Trophoblast cell (in vitro differentiated cells and primary cell): Measurements from ENCODE around the gene TMEM235.
A peak's percentile ranks its signal among the peaks of the same experiment; 100 is the strongest.

Source experiments
- DNase-seq, 2 donors: peaks; one replicate each; pipeline ENCODE4 v3.0.0-alpha.2; 2016
- H2AFZ ChIP-seq: 2 replicates; pipeline ENCODE4 v1.6.1; 2013; ENCODE audit warnings: low read length, moderate library complexity, mild to moderate bottlenecking; ENCODE audit not compliant: insufficient read depth, poor library complexity
- H2AK5ac ChIP-seq: 2 replicates; pipeline ENCODE4 v1.6.1; 2013; ENCODE audit warnings: mild to moderate bottlenecking, low read length
- H2BK120ac ChIP-seq: 2 replicates; pipeline ENCODE4 v1.6.1; 2013; ENCODE audit warnings: low read length, mild to moderate bottlenecking, moderate library complexity; ENCODE audit not compliant: insufficient read depth, poor library complexity
- H2BK12ac ChIP-seq: 2 replicates; pipeline ENCODE4 v1.6.1; 2013; ENCODE audit warnings: mild to moderate bottlenecking, low read length, moderate library complexity
- H2BK5ac ChIP-seq: 2 replicates; pipeline ENCODE4 v1.6.1; 2013; ENCODE audit warnings: low read length, low read depth, moderate library complexity, mild to moderate bottlenecking; ENCODE audit not compliant: poor library complexity
- H3K14ac ChIP-seq: 2 replicates; pipeline ENCODE4 v1.6.1; 2013; ENCODE audit warnings: mild to moderate bottlenecking, low read length
- H3K18ac ChIP-seq: 2 replicates; pipeline ENCODE4 v1.6.1; 2013; ENCODE audit warnings: mild to moderate bottlenecking, low read length
- H3K23ac ChIP-seq: 2 replicates; pipeline ENCODE4 v1.6.1; 2013; ENCODE audit warnings: low read length
- H3K27ac ChIP-seq: 2 replicates; pipeline ENCODE4 v1.5.1; 2013; ENCODE audit warnings: low read depth, mild to moderate bottlenecking, inconsistent platforms, low read length, moderate library complexity
- H3K27me3 ChIP-seq: 2 replicates; pipeline ENCODE4 v1.6.1; 2013; ENCODE audit warnings: inconsistent platforms, mild to moderate bottlenecking, low read length, moderate library complexity; ENCODE audit not compliant: insufficient read depth
- H3K36me3 ChIP-seq, 2 experiments: 1 replicate in 1 of 2; 2 replicates in 1 of 2; pipeline ENCODE4 v1.6.1; 2013; ENCODE audit warnings: low read length in 2 of 2, mild to moderate bottlenecking in 2 of 2, moderate library complexity in 1 of 2; ENCODE audit not compliant: insufficient read depth in 2 of 2, control insufficient read depth in 1 of 2
- H3K4ac ChIP-seq: 2 replicates; pipeline ENCODE4 v1.6.1; 2013; ENCODE audit warnings: low read depth, mild to moderate bottlenecking, low read length, moderate library complexity
- H3K4me1 ChIP-seq, 2 experiments: 1 replicate in 1 of 2; 2 replicates in 1 of 2; pipeline ENCODE4 v1.6.1; 2013; ENCODE audit warnings: low read length in 2 of 2, mild to moderate bottlenecking in 2 of 2, moderate library complexity in 1 of 2; ENCODE audit not compliant: insufficient read depth in 2 of 2, control insufficient read depth in 1 of 2
- H3K4me2 ChIP-seq: 2 replicates; pipeline ENCODE4 v1.6.1; 2013; ENCODE audit warnings: inconsistent platforms, mild to moderate bottlenecking, low read length, moderate library complexity
- H3K4me3 ChIP-seq: 2 replicates; pipeline ENCODE4 v1.5.1; 2013; ENCODE audit warnings: mild to moderate bottlenecking, low read depth, low read length, inconsistent platforms
- H3K79me1 ChIP-seq: one replicate; pipeline ENCODE4 v1.6.1; 2013; ENCODE audit warnings: low read length
- H3K79me2 ChIP-seq: 2 replicates; pipeline ENCODE4 v1.6.1; 2013; ENCODE audit warnings: low read length, mild to moderate bottlenecking; ENCODE audit not compliant: control insufficient read depth, insufficient read depth, poor library complexity
- H3K9ac ChIP-seq: 2 replicates; pipeline ENCODE4 v1.6.1; 2013; ENCODE audit warnings: mild to moderate bottlenecking, low read length
- H3K9me3 ChIP-seq: 2 replicates; pipeline ENCODE4 v1.6.1; 2013; ENCODE audit warnings: low read depth, mild to moderate bottlenecking, control low read depth, inconsistent platforms, low read length; ENCODE audit not compliant: insufficient read depth
- H4K12ac ChIP-seq: 2 replicates; pipeline ENCODE4 v1.6.1; 2013; ENCODE audit warnings: low read depth, mild to moderate bottlenecking, low read length, moderate library complexity
- H4K8ac ChIP-seq: 2 replicates; pipeline ENCODE4 v1.6.1; 2013; ENCODE audit warnings: low read depth, mild to moderate bottlenecking, low read length, moderate library complexity
- H4K91ac ChIP-seq: one replicate; pipeline ENCODE4 v1.6.1; 2013; ENCODE audit warnings: low read depth, mild to moderate bottlenecking, low read length, moderate library complexity
- WGBS: extraction: QIAGEN DNeasy Blood & Tissue Kit; methylation state at CpG from one replicate; pipeline ENCODE4 v1.1.7; 2013; ENCODE audit warnings: missing lambda C conversion rate; ENCODE audit not compliant: insufficient read length, insufficient coverage; ENCODE audit errors: extremely low coverage; 5-methylcytosine and 5-hydroxymethylcytosine counted together

The TMEM235 gene

GRCh38 chr17:78184868-78185267 is 46.6 kb upstream of the TMEM235 start:
- no peak overlapping the region for H3K9ac ChIP-seq
- no peak overlapping the region for H3K27ac ChIP-seq
- H2BK120ac ChIP-seq = no peak overlapping the region
- no peak overlapping the region for H4K91ac ChIP-seq
- WGBS = no CpG with 5 or more reads among the region's 9 CpGs
- H3K23ac ChIP-seq = no peak overlapping the region
- no peak overlapping the region for H4K8ac ChIP-seq
- H3K4me1 ChIP-seq = peaks cover under 1 to 12% of the 10 kb centered on the region in 2 experiments
- H3K4ac ChIP-seq = no peak overlapping the region
- H2BK12ac ChIP-seq = no peak overlapping the region
- no peak overlapping the region for H3K4me3 ChIP-seq
- no peak overlapping the region for H2BK5ac ChIP-seq
- H3K14ac ChIP-seq = no peak overlapping the region
- peak overlapping the region; percentile 6 for H3K4me2 ChIP-seq
- no peak overlapping the region for H4K12ac ChIP-seq
- H2AK5ac ChIP-seq = no peak overlapping the region
- H3K9me3 ChIP-seq = no peaks in the 10 kb centered on the region
- no peaks in the 10 kb centered on the region for H3K27me3 ChIP-seq
- H3K79me1 ChIP-seq = peaks cover 4% of the 10 kb centered on the region
- H3K36me3 ChIP-seq = peaks cover 32 to 35% of the 10 kb centered on the region in 2 experiments
- DNase-seq = no peak
- peaks cover 9% of the 10 kb centered on the region for H3K79me2 ChIP-seq
- no peak overlapping the region for H2AFZ ChIP-seq
- H3K18ac ChIP-seq = no peak overlapping the region

GRCh38 chr17:78185981-78186691 is 45.3 kb upstream of the TMEM235 start:
- H3K27me3 ChIP-seq = no peaks in the 10 kb centered on the region
- WGBS = no CpG with 5 or more reads among the region's 10 CpGs

GRCh38 chr17:78186692-78187595 is 44.5 kb upstream of the TMEM235 start, which contains the start of the genes AFMID and TK1:
Gene AFMID, plus strand, starts transcription at chr17:78187362. Its CDS starts 9 bp downstream, at chr17:78187371.
Gene TK1, minus strand, starts transcription at chr17:78187052. Its CDS starts 58 bp downstream, at chr17:78186994.
- H3K27me3 ChIP-seq = no peaks in the 10 kb centered on the region
- peaks cover 0 to 12% of the 10 kb centered on the region in 2 experiments for H3K4me1 ChIP-seq
- no peak within 1 kb of the TSS for H2BK120ac ChIP-seq
- H3K14ac ChIP-seq = peak within 1 kb of the TSS; percentile 55
- peak within 1 kb of the TSS; percentile 73 for H4K12ac ChIP-seq
- H3K4me2 ChIP-seq = peak within 1 kb of the TSS; percentile 98
- H2BK5ac ChIP-seq = peak within 1 kb of the TSS; percentile 68
- H3K4ac ChIP-seq = peak within 1 kb of the TSS; percentile 53
- peak within 1 kb of the TSS; percentile 90 for H2AFZ ChIP-seq
- H3K79me1 ChIP-seq = peaks cover 4% of the 10 kb centered on the region
- H3K18ac ChIP-seq = peak within 1 kb of the TSS; percentile 67
- no peaks in the 10 kb centered on the region for H3K9me3 ChIP-seq
- H3K27ac ChIP-seq = peak within 1 kb of the TSS; percentile 43
- H4K91ac ChIP-seq = peak within 1 kb of the TSS; percentile 71
- no CpG with 5 or more reads among the region's 57 CpGs for WGBS
- H3K23ac ChIP-seq = no peak within 1 kb of the TSS
- peaks cover 27 to 30% of the 10 kb centered on the region in 2 experiments for H3K36me3 ChIP-seq
- peak within 1 kb of the TSS; percentile 95 for H3K9ac ChIP-seq
- peak within 1 kb of the TSS; percentile 93 for H3K4me3 ChIP-seq
- H2AK5ac ChIP-seq = peak within 1 kb of the TSS; percentile 4
- H4K8ac ChIP-seq = peak within 1 kb of the TSS; percentile 87
- H2BK12ac ChIP-seq = no peak within 1 kb of the TSS
- peak; percentile 99 for DNase-seq
- H3K79me2 ChIP-seq = peaks cover 9% of the 10 kb centered on the region

More at GRCh38 chr17:78185981-78186691, 45.3 kb upstream of the TMEM235 start:
- Histone ChIP-seq H3K79me1 (peaks cover 4% of the 10 kb centered on the region), H3K27ac (no peak overlapping the region), H4K91ac (no peak overlapping the region), H3K4me2 (peak overlapping the region; percentile 98), H3K79me2 (peaks cover 9% of the 10 kb centered on the region), H3K36me3 (peaks cover 31 to 34% of the 10 kb centered on the region in 2 experiments), H2AFZ (no peak overlapping the region), H3K14ac (no peak overlapping the region), H2BK5ac (no peak overlapping the region), H3K4me1 (peaks cover 0 to 12% of the 10 kb centered on the region in 2 experiments), H3K9me3 (no peaks in the 10 kb centered on the region), H3K4ac (peak overlapping the region; percentile 53), H2AK5ac (no peak overlapping the region), H4K12ac (no peak overlapping the region), H3K9ac (peak overlapping the region; percentile 49), H4K8ac (no peak overlapping the region), H2BK12ac (no peak overlapping the region), H3K23ac (no peak overlapping the region), H2BK120ac (no peak overlapping the region), H3K18ac (no peak overlapping the region), H3K4me3 (peak overlapping the region; percentile 93)
- no peak for DNase-seq

GRCh38 chr17:78196716-78197115 is 34.7 kb upstream of the TMEM235 start:
- Histone ChIP-seq H3K9ac (no peak overlapping the region), H4K8ac (no peak overlapping the region), H3K4me2 (no peak overlapping the region), H3K14ac (no peak overlapping the region), H4K91ac (no peak overlapping the region), H3K4me3 (no peak overlapping the region), H2BK120ac (no peak overlapping the region), H4K12ac (no peak overlapping the region), H3K18ac (no peak overlapping the region), H3K27ac (no peak overlapping the region), H2BK5ac (no peak overlapping the region), H3K79me1 (peaks cover 4% of the 10 kb centered on the region), H2BK12ac (no peak overlapping the region), H2AFZ (no peak overlapping the region), H3K23ac (no peak overlapping the region), H3K79me2 (no peaks in the 10 kb centered on the region), H3K27me3 (no peaks in the 10 kb centered on the region), H3K36me3 (peaks cover 2% of the 10 kb centered on the region in 2 experiments), H3K4me1 (peaks cover 12 to 13% of the 10 kb centered on the region in 2 experiments), H2AK5ac (no peak overlapping the region), H3K4ac (no peak overlapping the region), H3K9me3 (no peaks in the 10 kb centered on the region)
- WGBS = no CpG with 5 or more reads among the region's 5 CpGs
- no peak for DNase-seq
